ENCODE results near the gene TLR8.

- TF ChIP-seq ZNF274 (IDR thresholded peaks at IDR 0.05; ENCODE audit: low read depth, low read length) (no peak), SUZ12 (IDR thresholded peaks at IDR 0.05; ENCODE audit: extremely low read depth, insufficient read depth, insufficient read length) (no peak), YY1 (IDR thresholded peaks at IDR 0.05; ENCODE audit: insufficient read depth, insufficient read length) (no peak)
These were observed 4.2 kb downstream of the TLR8 start for GRCh38 chrX:12910423-12911121.

All from NT2/D1 (cell line).